NCI-H128 (cell line): ENCODE measurements around the gene SAT2.
"Not testable (repeated sequence)": the region's sequence is repeated elsewhere in the genome, so short reads cannot be mapped to it uniquely, and the experiment has no call there.

Experiments used
- DNase-seq: peaks from one replicate; lab custom pipeline; 2025; ENCODE audit not compliant: unreplicated experiment; lab: John Stamatoyannopoulos, UW

SAT2 gene

DNA sequence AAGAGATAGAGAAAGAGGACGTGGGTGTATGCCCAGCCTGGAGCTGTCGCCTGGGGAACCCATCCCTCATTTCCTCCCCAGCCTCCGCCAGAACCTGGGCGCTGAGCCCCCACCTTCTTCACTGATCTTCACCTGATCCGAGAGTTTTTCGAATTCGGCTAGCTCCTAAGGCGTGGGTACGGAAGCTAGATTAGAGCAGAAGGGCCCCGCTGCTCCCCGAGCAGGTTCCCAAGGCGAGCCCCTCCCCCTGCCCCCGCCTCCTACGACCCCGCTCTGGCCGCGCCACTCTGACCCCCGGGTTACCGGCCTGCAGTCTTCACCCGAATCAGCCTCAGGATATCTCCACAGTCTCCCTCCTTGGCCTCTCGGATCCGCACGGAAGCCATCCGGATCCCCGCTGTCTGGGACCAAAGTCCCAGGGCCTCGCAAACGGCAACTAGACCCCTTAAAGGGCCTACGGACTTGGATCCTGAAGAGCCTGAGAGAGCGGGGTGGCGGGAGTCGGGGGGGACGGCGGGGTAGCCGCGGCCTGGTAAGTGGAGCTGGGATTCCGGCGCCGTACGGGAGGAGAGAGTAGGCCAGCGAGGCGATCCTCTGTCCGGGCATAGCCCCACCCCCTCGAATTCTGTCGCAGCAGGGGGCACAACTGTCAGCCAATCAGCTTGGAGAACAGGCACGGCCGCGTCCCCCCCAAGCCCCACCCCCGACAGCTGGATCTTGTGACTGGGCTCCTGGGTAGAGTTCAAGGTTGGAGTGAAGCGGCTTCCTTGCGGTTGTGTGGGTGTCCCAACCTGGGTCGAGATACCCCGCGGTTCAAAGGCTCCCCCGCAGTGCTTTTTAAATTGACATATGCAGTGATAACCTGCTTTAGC lies at the start of gene SAT2:
TSS of gene SAT2 (minus strand) at position 572 of the 872 bp plus-strand sequence. CDS start at position 386, 186 bp downstream.
- DNase-seq: peak; percentile 65

DNA sequence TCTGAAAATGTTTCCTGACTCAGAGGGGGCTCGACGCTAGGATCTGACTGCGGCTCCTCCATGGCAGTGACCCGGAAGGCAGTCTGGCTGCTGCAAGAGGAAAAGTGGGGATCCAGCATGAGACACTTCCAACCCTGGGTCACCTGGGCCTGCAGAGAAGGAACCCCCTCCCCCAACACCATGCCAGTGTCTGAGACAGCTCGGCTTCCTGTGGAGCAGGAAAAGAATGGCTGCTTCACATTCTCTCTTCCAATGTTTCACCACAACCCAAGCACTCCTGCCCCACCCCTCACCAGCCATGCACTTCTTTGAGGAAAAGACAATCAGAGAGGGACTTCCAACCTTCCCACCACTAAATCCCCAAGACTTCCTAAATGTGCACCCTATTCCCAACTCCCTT lies 48.9 kb upstream of the SAT2 start:
- DNase-seq: no peak

GRCh38 chr17:7674934-7675333 lies 47.3 kb upstream of the SAT2 start:
- DNase-seq: no peak

GRCh38 chr17:7673239-7673638 lies 45.6 kb upstream of the SAT2 start:
- no peak for DNase-seq

DNA sequence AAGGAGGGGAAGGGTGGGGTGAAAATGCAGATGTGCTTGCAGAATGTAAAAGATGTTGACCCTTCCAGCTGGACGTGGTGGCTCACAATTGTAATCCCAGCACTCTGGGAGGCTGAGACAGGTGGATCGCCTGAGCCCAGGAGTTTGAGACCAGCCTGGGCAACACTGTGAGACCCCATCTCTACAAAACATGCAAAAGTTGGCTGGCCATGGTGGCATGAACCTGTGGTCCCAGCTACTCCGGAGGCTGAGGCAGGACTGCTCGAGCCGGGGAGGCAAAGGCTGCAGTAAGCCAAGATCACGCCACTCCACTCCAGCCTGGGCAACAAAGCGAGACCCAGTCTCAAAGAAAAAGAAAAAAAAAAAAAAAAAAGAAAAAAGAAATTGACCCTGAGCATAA lies 40.9 kb upstream of the SAT2 start:
- no peak for DNase-seq

DNA sequence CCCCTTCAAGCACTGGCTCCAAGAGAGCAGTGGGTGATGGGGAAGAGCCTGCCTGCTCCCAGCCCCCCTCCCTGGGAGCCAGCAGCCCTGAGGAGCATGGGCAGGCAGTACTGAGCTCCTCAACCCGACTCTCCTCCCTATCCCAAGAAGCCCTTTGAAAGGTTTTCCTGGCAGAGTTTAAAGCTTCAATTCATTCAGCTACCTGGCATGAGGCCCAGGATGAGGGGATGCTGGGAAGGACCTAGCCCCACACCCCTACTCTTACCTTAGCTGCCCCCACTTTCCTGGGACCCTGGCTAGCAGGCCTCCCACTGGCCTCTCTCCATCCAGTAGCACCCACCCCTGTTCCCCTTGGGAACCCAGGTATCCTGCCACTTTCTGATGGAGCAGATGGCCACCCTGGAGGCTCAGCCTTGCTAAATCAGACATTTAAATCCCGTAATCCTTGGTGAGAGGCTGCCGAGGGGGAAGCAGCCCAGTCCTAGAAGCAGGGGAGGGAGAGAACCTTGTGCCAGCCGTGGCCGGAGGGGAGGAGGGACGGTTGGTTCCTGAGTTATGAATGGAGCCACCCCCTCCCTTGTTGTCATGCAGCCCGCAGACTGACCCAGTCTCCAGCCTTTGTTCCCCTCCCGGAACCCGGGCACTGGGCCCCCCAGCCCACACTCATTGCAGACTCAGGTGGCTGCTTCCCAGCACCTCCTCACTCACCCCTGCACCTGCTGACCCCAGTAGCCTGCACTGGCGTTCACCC lies 40.2 kb upstream of the SAT2 start:
- no peak for DNase-seq

DNA sequence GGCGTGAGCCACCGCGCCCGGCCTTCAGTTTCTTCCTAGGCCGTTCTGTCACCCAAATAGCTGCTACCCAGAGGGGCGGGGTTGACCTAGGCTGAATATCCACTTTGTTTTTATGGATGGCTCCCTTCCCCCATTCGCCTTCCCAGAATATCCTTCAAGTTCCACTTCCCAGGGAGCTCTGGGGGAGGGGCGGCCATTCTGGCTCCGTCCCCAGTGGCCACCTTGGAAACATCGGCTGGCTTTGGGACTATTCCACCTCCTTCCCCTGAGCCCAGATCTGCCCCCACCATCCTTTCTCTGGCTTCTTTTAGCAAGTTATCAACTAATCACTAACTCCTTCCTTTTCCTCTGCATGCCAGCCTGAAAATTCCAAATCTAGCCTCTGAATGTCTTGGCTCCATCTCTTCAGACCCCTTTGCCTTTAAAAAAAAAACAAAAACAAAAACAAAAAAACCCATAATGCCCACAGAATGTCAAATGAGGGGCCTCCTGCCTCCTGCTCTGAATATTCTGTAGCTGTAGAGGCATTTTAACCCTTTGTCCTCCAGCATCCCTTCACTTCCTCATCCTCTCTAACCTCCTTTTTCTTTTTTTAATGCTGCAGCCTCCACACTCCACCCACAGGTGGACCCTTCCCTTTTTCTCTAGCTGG lies 29.5 kb upstream of the SAT2 start:
- no peak for DNase-seq

- DNase-seq: no peak
Measured at GRCh38 chr17:7655541-7655840, 27.9 kb upstream of the SAT2 start.

- DNase-seq: no peak
Measured at GRCh38 chr17:7654832-7655540, 27.4 kb upstream of the SAT2 start.

DNA sequence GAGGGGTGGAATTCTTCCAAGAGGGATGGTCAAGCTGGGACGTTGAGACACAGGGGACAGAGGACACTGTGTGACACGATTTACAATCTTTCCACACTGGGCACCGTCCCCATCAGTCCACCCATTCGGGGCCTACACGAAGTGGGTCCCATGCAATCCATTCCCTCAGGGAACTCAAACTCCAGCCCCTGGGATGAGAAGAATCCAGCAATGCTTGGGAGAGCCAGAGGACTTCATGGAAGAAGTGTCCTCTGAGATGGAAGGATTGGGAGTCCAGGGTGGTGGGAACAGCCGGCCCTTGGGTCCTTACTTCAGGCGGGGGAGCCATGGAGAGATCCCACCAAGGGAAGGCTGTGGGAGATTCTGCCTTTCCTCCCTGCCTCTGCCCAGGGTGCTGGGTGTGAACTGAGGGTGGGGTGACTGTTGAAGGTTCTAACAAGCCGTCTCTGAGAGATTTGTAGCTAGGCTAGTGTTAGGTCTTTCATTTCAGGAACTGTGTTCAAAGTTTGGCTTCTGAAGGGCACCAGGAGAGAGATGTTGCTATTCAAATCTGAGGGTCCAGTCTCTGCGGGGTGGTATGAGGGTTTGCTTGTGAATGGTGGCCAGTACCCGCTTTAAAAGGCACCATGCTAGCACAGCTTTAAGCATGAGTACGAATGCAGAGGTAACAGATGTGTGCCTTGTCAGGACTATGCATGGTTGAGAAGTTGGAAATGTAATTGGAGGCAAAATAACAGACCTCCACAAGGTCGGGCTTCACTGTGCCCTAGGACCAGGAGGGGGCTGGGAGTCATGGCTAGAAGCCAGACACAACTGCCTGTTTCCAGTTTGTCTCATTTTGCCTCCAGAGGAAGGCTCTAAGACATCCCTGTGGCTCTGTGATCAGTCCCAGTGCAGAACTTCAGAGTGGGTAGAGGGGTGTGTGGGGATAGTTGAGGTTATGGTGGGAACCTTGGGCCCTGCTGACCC lies 25.1 kb upstream of the SAT2 start:
- DNase-seq: no peak

DNA sequence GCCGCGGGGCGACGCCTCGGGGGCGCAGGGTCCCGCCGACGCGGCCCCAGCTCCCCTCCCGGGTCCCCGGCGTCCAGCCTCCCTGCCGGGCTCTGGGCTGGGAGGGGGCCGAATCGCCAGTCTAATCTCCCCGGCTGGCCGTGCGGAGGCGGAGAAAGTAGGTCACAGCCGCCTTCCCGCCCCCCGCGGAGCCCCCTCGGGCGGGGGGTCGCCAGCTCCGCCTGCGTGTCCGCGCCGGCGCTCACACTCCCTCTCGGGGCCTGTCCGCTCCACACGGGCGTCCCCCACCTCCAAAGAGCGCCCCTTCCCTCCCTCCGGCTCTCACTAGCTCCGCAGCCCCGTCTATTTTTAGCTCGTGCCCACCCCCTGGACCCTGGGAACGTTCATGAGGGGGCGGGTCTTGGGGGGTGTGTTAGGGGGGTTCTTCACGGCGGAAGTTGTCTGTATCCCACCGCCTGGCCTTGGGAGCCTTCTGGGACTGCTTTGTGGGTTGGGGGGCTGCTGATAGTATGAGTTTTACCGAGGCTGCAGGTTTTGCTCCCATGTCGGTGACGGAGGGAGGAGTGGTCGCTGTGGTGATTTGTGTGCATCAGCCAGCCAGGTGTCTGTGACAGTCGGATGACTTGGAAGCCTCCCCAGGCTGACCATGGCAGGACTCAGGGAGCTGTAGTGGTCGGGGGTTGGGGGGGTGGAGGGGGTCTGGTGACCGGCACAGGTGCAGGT lies 24.2 kb upstream of the SAT2 start:
- DNase-seq: no peak

DNA sequence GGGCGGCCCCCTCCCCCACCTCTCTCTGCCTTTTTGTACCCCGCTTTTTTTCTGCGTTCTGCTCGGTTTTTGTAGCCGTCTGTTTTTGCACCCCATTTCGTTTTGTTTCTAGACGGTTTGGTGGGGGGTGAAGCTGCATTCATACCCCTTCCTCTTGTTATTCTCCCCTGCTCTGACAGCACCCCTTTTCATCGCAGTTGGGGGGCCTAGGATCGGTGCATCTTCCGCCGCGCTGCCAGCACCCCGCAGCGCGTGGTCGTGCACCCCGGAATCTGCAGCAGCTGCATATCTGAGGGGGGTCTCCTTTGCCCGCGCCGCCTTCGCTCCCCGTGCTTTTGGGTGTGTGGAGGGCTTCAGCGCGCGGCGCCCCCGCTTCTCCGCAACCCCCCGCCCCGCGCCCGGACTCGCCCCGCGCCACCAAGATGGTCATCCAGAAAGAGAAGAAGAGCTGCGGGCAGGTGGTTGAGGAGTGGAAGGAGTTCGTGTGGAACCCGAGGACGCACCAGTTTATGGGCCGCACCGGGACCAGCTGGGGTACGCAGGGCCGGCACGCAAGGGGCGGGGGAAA lies 23.6 kb upstream of the SAT2 start:
- DNase-seq: no peak

DNA sequence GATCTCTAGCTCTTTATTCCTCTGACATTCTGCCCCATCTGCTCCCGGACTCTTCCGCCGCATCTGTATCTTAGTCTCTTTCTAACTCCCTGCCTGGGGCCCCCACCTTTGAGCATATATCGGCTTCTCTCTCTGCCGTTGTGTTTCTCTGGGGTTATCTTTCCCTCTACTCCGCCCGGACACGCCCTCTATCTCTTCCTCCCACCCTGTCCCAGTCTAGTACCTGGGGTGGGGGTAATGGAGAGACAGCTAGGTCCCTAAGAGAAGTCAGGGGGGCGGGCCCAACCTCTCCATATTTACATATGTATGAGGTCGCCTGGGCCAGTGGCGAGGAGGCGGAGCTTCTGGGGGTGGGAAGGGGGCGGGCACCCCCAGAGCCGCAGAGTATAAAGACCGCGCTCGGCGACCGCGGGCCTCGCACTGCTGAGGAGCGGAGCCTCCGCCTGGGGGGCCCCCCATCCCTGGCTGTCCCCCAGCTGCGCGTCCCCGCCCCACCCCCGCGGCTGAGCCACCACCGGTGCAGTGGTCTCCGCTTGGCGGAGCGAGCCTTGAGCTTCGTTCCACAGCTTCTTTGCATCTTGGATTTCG lies 23.0 kb upstream of the SAT2 start, which contains the start of gene ATP1B2:
TSS of gene ATP1B2 (plus strand) at position 418 of the 588 bp plus-strand sequence. CDS start 593 bp downstream, outside the sequence.
- DNase-seq: peak; percentile 52

DNA sequence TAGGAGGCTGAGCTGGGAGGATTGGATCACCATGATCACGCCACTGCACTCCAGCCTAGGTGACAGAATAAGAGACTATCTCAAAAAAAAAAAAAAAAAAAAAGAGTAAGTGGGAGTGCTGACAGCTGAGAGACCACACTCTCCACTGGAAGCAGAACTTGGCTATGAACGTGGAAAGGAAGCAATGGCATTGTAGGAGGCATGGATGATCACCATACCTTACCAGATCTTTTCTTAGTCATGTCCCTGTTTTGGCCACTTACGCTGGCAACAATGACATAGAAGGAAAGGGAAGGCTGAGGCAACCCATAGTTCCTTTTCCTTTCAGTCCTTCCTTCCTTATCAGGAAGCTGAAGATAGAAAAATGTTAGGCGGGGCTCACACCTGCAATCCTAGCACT lies 19.4 kb upstream of the SAT2 start:
- no peak for DNase-seq

- no peak for DNase-seq
Measured at GRCh38 chr17:7646457-7646856, 18.8 kb upstream of the SAT2 start.

GRCh38 chr17:7644775-7645174 lies 17.2 kb upstream of the SAT2 start:
- no peak for DNase-seq

DNA sequence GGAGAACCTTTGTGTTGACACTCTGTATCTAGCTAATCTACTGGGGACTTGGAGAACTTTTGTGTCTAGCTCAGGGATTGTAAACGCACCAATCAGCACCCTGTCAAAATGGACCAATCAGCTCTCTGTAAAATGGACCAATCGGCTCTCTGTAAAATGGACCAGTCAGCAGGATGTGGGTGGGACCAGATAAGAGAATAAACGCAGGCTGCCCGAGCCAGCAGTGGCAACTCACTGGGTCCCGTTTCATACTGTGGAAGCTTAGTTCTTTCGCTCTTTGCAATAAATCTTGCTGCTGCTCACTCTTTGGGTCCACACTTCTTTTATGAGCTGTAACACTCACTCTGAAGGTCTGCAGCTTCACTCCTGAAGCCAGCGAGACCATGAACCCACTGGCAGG lies 14.0 kb upstream of the SAT2 start:
- DNase-seq: not testable (repeated sequence)

GRCh38 chr17:7640783-7641182 lies 13.2 kb upstream of the SAT2 start:
- no peak for DNase-seq

DNA sequence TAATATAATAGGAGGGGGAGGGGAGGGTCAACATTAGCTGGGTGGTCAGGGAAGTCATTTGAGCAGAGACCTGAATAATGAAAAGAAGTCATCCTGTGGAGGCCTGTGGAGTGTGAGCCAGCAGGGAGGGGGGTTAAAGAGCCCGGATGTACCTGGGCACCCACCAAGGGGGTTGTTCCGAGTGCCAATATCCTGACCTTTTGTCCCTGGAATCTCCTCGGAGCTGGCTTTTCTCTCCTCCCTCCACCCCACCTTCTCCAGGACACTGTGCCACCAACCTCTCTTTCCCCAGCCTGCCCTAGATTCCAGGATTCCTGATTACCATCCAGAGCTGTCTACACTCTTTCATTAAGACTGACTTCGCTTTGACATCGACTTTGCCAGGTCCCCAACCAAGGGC lies 8.5 kb upstream of the SAT2 start:
- no peak for DNase-seq
